COLO829 (cell line): ENCODE data around the gene CARD11.

Experiments used
- DNase-seq: peaks from one replicate; pipeline ENCODE4 v3.0.0; 2012; ENCODE audit warnings: low spot score

Gene CARD11

DNA sequence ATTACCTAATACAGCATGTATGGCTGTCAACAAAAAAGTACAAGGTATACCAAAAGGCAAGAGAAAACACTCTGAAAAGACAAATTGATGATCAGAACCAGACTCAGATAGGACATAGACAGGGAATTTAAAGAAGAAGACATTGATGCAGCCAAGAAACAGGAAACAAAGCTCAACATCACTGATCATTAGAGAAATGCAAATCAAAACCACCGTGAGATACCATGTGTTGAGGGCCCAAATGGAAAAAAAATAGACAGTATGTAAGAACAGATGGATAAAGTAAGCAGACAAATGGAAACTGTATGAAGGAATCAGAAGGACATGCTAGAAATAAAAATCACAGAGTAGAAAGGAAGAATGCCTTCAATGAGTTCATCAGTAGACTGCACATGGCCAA is 23.3 kb downstream of the CARD11 start:
- DNase-seq = no peak

- DNase-seq = no peak
Measured at GRCh38 chr7:3019801-3020200, 23.9 kb downstream of the CARD11 start.

DNA sequence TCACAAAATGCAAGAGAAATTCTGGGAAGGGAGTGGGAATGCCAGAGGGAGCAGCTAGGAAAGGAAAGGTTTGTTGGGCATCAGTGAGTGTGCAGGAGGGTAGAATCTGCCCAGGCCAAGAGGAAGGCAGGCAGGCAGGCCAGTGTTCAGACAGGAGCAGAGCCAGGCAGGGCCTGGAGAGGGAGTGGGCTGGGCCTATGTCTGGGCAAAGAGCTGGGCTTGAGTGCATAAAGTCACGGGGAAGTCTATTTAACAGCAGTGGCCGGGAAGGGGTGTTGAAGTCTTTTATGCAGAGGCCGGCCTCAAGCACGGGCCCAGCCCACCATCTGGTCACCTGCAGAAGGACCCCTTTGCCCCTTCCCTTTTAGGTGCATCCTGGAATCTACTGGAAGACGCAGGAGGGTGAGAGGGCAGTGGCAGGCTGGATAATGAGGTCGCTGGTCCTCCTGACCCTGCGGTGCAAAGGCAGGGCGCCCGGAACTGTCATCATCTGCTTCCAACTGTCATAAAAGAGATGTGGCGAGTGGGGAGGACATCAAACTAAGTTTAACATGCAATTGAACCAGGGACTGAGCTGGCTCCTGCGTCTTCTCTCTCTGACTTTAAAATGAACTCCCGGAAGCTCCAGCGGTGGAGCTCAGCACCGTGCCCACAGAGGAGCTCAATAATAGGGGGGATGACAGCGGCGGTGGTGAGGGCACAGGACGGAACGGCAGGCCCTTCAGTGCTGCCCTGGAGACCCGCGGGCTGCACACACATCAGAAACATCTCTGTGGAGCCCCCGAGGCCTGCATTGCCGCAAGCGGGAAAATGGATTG is 29.5 kb downstream of the CARD11 start:
- DNase-seq = no peak

GRCh38 chr7:3011211-3011852 is 32.3 kb downstream of the CARD11 start:
- DNase-seq = no peak

DNA sequence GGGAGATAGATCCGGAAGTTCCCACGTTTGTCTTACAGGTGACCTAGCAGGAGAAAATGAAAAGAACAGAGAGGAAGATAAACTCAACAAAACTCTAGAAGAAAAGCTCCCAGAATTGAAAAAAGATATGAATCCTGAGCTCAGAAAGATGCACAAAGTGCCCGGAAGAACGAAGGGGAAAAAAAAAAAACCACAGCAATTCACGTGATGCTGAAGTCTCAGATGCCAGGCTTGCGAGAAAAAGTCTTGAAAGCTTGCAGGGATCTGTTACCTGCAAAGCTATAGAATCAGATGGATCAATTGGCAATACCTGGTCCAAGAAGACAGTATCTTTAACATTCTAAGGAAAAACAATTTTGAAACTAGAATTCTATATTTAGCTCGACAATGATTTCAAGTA is 33.5 kb downstream of the CARD11 start:
- no peak for DNase-seq

DNA sequence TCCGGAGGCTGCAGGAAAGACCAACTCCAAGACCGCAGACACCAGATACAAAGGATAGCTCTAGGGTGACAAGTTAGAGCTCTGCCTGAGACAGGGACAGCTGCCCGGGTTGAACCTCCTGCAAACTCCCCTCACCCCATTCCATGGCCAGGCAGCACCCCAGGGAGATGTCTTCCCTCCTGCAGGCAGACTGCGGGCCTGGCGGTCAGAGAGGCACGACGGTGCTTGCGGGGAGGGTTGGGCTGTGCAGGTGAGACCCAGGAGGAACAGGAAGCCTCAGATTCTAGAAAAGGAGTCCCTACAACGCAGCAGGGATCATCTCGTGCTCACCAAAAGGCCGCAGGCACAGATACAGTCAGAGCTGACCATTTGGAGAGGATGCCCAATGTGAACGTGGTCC is 34.6 kb downstream of the CARD11 start:
- no peak for DNase-seq

DNA sequence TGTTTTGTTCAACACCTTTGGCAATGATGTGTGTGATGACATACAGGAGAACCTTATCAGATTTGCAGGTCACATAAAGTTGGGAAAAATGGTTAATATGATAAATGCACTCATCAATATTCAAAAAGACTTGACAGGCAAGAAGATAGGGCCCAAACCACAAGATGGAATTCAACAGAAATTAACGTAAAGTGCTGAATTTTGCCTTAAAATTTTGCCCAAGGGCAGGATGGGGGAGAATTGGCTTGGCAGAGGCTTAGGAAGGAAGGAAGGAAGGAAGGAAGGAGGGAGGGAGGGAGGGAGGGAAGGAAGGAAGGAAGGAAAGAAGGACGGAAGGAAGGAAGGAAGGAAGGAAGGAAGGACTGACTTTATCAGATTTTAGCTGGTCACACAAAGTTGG is 35.3 kb downstream of the CARD11 start:
- no peak for DNase-seq

DNA sequence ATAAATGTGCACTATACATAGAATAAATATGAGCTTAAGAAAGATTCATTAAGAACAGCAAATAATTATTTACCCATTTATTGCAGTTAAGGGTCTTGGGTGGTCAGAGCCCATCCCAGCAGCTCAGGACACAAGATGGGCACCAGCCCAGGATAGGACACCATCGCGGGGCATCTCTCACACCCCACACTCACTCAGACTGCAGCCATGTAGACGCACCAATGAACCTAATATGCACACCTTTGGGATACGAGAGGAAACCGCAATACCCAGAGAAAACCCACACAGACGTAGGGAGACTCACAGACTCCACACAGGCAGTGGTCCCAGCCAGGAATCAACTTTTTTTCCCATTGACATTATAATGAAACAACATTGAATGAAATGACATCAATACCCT is 36.0 kb downstream of the CARD11 start:
- no peak for DNase-seq

- DNase-seq = no peak
Measured at GRCh38 chr7:3005257-3005656, 38.4 kb downstream of the CARD11 start.

DNA sequence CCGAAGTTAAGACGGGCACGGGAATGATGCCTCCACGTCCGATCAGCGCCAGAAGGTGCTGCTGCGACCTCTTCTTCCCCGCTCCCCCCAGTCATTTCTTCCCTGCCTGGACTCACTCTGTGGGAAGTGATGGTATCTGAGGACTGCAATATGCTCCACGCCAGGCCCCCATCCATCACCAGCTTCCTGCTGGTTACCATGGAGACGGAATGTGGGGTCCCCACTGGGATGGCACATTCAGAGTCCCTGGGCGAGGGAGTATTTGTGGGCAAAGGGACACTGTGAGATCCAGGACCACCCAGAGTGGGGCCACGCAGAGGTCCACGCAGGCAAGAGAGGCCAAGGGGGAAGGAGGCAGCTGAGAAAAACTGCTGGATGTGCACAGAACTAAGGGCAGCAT is 39.7 kb downstream of the CARD11 start:
- DNase-seq = no peak

DNA sequence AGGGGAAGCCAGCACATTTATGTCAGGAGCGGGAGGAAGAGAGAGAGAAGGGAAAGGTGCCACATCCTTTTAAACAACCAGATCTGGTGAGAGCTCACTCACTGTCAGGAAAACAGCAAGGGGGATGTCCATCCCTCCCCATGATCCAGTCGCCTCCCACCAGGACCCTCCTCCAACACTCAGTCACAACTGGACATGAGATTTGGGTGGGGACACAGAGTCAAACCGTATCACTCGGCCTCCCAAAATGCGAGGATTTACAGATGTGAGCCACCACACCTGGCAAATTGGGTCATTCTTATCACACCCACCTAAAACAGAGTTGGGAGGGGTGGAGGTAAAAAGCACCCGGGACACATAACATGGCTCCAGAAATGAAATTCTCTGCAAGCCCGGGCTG is 41.0 kb downstream of the CARD11 start:
- no peak for DNase-seq

- DNase-seq = no peak
Measured at GRCh38 chr7:3000566-3000965, 43.1 kb downstream of the CARD11 start.

DNA sequence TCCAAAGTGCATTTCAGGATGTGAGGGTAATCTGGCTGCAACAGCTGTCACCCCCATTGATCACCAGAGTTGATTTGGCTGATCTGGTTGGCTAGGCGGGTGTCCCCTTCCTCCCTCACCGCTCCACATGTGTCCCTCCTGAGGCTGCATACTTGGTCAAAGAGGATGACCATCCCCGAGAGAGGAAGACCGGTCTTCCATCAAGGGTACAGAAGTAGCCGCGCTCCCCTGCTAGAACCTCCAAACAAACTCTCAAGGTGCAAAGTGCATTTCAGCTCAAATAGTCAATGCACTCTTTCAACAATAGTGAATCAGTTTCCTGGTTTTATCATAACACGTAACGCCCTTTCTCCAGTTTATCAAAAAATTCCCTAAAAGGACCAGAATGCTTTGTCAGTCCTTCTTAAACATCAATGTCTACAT is 44.6 kb downstream of the CARD11 start:
- DNase-seq = no peak

- DNase-seq = no peak
Measured at GRCh38 chr7:2997014-2997413, 46.7 kb downstream of the CARD11 start.

DNA sequence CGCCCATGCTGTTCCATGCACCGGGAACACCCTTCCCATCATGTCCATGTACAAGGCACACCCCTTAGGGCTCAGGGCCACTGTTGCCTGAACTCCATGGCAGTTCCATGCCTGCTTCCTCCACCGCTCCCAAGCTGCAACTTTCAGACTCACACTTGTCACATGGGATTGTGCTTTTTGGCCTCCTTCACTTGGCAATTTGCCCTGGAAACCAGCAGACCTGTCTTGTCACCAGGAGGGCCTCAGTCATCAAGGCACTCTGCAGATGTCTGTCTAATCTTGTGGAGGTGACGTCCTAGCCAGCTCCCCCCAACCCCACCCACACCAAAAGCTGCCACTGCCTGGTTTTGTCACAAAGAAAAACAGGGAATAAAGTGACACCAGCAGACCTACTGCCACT is 47.5 kb downstream of the CARD11 start:
- no peak for DNase-seq

- no peak for DNase-seq
Measured at GRCh38 chr7:2993868-2994267, 49.8 kb downstream of the CARD11 start.

DNA sequence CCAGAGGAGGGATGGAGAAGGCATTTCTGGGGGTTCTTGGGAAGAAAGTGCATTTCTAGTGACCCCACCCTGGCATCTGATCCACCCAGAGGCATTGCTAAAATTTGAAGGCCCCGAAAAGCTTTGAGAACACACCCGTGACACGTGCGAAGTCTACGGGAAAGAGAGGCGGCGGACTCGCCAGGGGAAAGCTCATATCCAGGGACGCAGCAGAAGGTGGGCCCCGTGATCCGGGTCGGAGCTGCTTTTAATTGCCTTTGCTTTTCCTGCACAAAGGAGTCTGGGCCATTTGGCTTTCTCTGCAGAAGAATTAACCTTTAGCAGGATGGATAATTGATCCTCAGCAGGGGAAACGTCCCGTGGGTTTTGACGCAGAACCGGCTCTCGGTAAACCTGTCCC is 50.3 kb downstream of the CARD11 start:
- no peak for DNase-seq

GRCh38 chr7:2990949-2991470 is 52.7 kb downstream of the CARD11 start:
- no peak for DNase-seq

DNA sequence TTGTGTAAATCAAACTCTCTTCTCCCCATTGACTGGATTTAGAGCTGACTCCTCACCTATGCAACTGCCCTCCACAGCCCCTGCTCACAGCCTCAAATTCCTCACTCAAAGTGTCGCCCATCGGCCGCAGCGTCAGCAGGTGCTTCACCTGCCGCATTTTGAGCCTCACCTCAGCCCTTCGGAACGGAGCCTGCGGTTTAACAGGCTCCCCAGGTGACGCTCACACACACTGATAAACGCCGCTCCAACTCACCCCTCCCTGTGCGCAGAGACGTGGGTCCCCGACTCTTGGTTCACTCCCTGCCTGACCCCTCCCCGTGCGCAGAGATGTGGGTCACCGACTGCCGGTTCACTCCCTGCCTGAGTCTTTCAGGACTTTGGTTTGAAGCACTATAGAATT is 57.1 kb downstream of the CARD11 start:
- DNase-seq = no peak

DNA sequence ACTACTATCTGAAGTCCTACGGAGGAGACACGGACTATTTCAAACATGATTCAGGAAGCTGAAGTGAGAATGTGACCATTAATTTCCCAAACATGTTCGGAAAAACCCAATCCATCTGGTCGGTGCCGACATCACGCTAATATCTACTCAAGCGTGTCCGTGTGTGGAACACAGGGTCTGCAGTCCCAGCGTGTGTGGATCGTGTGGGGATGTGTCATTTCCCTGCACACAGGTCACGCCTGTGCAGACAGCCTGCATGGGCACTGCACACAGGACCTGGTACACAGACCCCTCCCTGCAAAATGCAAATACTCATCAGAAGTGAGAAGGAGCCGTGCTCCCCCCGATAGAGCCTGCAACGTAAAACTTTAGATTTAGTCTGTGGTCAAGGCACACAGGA is 57.8 kb downstream of the CARD11 start:
- DNase-seq = no peak

DNA sequence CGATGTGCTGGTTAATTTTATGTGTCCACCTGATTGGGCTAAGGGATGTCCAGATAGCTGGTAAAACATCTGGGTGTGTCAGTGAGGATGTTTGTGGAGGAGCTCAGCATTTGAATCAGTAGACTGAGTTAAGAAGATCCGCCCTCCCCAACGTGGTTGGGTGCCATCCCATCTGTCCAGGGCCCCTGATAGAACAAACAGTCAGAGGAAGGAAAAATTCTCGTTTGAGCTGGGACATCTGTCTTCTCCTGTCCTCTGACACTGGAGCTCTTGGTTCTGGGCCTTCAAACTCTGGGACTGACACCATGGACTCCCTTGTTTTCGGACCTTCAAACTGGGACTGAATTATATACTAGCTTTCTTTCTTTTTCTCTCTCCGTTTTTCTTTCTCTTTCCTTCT is 59.6 kb downstream of the CARD11 start:
- no peak for DNase-seq

- no peak for DNase-seq
Measured at GRCh38 chr7:2983586-2983985, 60.1 kb downstream of the CARD11 start.

- DNase-seq = no peak
Measured at GRCh38 chr7:2982831-2983230, 60.8 kb downstream of the CARD11 start.

DNA sequence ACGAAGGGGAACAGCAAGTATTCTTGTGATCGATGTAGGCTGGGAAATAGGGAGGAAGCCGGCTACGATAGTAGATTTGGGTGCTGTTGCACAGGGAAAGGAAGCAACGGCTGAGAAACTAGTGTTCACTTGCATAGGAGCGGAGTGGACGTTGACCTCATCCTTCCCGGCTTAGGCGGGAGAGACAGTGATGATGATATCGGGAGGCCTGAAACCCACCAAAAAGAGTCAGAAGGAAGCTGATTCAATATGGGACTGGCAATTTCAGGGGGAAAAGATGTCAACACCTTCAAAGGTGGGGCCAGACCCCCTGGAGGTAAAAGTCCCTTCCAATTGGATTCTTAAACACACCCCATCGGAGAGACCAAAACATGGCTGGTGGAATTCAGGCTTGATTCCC is 61.3 kb downstream of the CARD11 start:
- DNase-seq = no peak
